HG03558 (cell line): Measurements from ENCODE around the gene SLC12A7.
"Not testable (repeated sequence)": the region's sequence is repeated elsewhere in the genome, so short reads cannot be mapped to it uniquely, and the experiment has no call there.

Experiments
- ATAC-seq: cut with Tn5 transposase; IDR thresholded peaks from one replicate; pipeline ENCODE4 v1.9.1; 2021; ENCODE audit warnings: moderate number of reproducible peaks; ENCODE audit not compliant: unreplicated experiment; ENCODE audit errors: extremely low read depth

SLC12A7 gene

GRCh38 chr5:1068204-1068894, 43.5 kb downstream of the SLC12A7 start:
- no peak for ATAC-seq

GRCh38 chr5:1067141-1068121, 44.4 kb downstream of the SLC12A7 start:
- no peak for ATAC-seq

DNA sequence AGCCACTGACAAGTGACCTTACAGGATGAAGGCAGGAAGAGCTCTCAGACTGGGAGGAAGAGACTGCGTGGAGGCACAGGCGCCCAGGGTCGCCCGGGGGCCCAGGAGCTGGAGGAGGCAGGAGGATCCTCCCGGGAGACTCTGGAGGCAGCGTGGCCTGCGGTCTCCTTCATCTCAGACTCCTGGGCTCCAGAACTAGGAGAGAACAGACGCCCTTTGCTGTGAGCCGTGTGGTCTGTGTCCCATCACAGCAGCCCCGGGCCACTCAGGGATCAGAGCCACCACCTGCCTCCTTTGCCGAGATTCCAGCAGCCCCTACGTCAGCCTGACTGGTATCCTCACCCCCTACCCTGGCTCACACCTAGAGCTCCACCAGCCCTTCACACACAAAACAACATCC, 45.2 kb downstream of the SLC12A7 start:
- no peak for ATAC-seq

- no peak for ATAC-seq
Observed at GRCh38 chr5:1065891-1066650, 45.8 kb downstream of the SLC12A7 start.

GRCh38 chr5:1065143-1065750, 46.6 kb downstream of the SLC12A7 start:
- ATAC-seq: no peak

- ATAC-seq: no peak
Observed at GRCh38 chr5:1064383-1065142, 47.3 kb downstream of the SLC12A7 start.

DNA sequence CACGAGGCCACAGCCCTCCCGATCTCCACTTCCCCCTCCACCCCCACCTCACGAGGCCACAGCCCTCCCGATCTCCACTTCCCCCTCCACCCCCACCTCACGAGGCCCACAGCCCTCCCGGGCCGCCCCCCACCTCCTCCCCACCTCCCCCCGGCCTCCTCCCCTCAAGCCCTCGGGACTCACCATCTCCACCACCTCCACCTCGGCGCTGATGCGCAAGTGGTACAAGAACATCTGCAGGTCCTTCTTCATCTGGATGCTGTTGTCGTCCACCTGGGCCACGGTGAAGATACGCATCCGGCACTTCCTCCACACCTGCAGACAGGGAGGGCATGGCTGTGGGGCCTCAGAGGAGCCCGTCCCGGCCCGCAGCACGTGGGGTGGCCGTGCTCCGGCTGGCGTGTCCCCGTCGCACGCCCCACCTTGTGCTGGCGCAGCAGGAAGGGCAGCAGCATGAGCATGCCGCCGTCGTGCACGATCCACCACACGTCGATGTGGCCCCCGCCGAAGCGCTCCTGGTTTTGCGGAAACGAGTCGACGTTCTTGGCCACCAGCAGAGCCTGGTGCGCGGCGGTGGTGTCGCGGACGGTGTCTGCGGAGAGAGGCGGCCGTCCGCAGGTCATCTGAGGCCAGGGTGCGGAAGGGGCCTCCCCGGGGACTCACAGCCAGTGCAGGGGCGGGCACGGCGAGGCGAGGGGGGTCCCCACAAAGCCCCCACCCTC, 48.0 kb downstream of the SLC12A7 start:
- ATAC-seq: no peak

- ATAC-seq: no peak
Observed at GRCh38 chr5:1062761-1063568, 48.9 kb downstream of the SLC12A7 start.

GRCh38 chr5:1061916-1062315, 49.9 kb downstream of the SLC12A7 start:
- ATAC-seq: no peak

- ATAC-seq: not testable (repeated sequence)
Observed at GRCh38 chr5:1061292-1061691, 50.6 kb downstream of the SLC12A7 start.

GRCh38 chr5:1060535-1060981, 51.3 kb downstream of the SLC12A7 start:
- no peak for ATAC-seq

- ATAC-seq: no peak
Observed at GRCh38 chr5:1059884-1060263, 52.0 kb downstream of the SLC12A7 start.

- no peak for ATAC-seq
Observed at GRCh38 chr5:1058988-1059883, 52.6 kb downstream of the SLC12A7 start.

DNA sequence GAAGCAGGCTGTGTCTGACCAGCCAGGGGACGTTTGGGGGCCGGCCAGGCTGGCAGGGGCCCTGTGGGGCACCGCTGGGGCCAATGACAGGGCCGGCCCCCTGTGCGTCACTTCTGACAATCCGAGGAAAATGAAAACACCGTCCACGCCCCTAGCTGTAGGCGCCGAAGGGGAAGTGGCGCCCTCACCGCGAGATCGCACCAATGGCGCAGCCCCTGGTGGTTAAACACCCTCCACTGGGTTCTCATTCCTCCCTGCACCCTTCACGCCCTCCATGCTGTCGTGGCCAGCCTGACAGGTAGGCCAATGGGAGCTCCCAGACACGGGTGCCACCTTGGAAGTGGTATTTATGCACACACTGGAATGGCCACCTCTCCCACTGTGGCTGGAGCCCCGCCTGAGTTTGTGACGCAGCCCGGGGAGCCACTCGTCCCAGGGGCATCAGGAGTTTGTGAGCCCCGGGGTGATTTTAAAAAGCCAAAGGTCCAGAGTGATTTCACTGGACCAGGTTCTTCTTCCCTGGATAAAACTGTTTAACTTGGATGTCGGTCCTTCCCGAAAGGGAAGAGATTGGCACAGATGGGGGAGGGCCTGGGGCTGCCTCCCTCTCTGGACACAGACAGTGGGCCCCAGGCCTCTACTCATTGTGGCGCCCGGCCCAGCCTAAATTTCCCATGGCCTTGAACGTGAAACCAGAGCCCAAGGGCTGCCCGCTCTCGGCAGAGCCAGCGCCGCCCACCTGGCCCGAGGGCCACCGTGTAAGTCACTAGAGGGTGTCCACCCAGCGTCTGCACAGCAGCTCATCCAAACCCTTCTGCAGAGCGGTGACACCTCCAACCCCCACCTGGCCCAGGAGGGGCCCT, 53.5 kb downstream of the SLC12A7 start:
- ATAC-seq: no peak

DNA sequence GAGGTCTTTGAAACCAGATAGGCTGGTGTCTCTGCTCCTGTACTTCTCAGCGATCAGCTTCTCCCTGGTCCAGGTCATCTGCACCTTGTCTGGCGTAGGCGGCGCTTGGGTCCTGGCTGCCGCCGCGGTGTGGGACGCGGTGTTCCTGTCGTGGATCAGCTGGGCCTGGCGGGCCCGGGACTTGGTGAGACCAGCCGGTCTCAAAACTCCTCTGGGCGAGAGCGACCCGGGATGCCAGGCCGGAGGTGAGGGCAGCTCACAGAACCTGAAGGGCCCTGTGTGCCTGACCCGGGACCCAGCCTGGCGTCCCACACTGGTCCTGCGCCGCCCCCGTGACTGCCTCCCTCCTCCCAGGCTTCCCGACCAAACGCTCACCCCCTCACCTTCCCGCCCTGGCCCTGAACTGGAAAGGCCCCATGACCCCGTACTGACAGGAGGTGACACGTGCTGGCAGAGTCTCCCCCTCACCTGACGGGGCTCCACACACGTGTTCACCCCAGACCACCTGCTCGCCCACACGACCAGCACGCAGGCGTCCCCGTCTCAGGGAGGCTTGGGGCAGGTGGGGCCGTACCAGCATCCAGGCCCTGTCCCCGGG, 54.3 kb downstream of the SLC12A7 start:
- no peak for ATAC-seq
